SK-N-MC (cell line): ENCODE measurements around the gene NALCN.

Experiments
- EZH2 ChIP-seq: fragments of 200-600 bp; sonication (generic); IDR thresholded peaks from one replicate; pipeline ENCODE4 v1.6.1; 2017; ENCODE audit warnings: antibody characterized with exemption
- FOXP2 ChIP-seq: optimal IDR thresholded peaks from 2 replicates; pipeline ENCODE3; 2011; ENCODE audit warnings: mild to moderate bottlenecking, moderate library complexity; ENCODE audit not compliant: insufficient read depth; ENCODE audit errors: extremely low read length, control extremely low read depth
- POLR2AphosphoS5 ChIP-seq: IDR thresholded peaks from 2 replicates; pipeline ENCODE4 v1.6.1; 2012; ENCODE audit warnings: mild to moderate bottlenecking, low read depth, low read length, borderline replicate concordance

- TF ChIP-seq EZH2 = no peak
- no peak for TF ChIP-seq POLR2AphosphoS5
- TF ChIP-seq FOXP2 = no peak
Measured at GRCh38 chr13:101283782-101284181, 132.5 kb downstream of the NALCN start.
